B cell (primary cell): ENCODE results near the gene BCL2. TPM values are rescaled to one million over a fixed set of nuclear protein-coding genes. Genes with fewer than 3 reads are reported as not detected.
A peak's percentile ranks its signal among the peaks of the same experiment; 100 is the strongest.

Experiments used
- ATAC-seq: fragments of 200-7000 bp; cut with Tn5 transposase; one replicate; pipeline ENCODE4 v1.10.0; 2021; ENCODE audit warnings: low read depth, mild to moderate bottlenecking, moderate number of reproducible peaks, moderate library complexity
- CTCF ChIA-PET: fragments of 350-600 bp; sonication (Branson Sonifier 250); formaldehyde crosslinking; loops from one replicate; lab custom pipeline; 2021; ENCODE audit warnings: antibody characterized with exemption, inconsistent platforms; lab: Charles Lee
- POLR2A ChIA-PET: fragments of 350-600 bp; sonication (Branson Sonifier 250); formaldehyde crosslinking; loops from one replicate; lab custom pipeline; 2021; ENCODE audit warnings: antibody characterized with exemption; lab: Charles Lee
- DNase-seq: peaks from one replicate; pipeline ENCODE4 v3.0.0; 2013
- H2AFZ ChIP-seq: 2 replicates; pipeline ENCODE4 v1.6.1; 2012; ENCODE audit warnings: mild to moderate bottlenecking, low read depth, low read length; ENCODE audit not compliant: insufficient read depth, poor library complexity, severe bottlenecking
- H3K27ac ChIP-seq, 2 donors: 1 replicate in 1 of 2; 2 replicates in 1 of 2; pipeline ENCODE4 v1.5.1; 2012 to 2013; ENCODE audit warnings: low read length in 2 of 2, mild to moderate bottlenecking in 2 of 2, moderate library complexity in 1 of 2
- H3K27me3 ChIP-seq, 4 experiments: fragments of 200-600 bp in 1 of 4; sonication (generic) in 1 of 4; replicated peaks in 1 of 4; 1 replicate in 2 of 4; 2 replicates in 2 of 4; pipeline versions ENCODE4 v1.6.1 to v1.7.0; 2013 to 2016; ENCODE audit warnings: low read length in 3 of 4, mild to moderate bottlenecking in 2 of 4, mixed read lengths in 1 of 4, moderate library complexity in 1 of 4; ENCODE audit not compliant: insufficient read depth in 4 of 4, control insufficient read depth in 3 of 4; ENCODE audit errors: control extremely low read depth in 1 of 4
- H3K36me3 ChIP-seq, 2 experiments: replicated peaks in 1 of 2; 1 replicate in 1 of 2; 2 replicates in 1 of 2; pipeline versions ENCODE4 v1.6.1 to v1.7.1; 2013; ENCODE audit warnings: low read length in 1 of 2; ENCODE audit not compliant: insufficient read depth in 2 of 2, control insufficient read depth in 1 of 2; ENCODE audit errors: control extremely low read depth in 1 of 2, extremely low read depth in 1 of 2
- H3K4me1 ChIP-seq, 2 donors: fragments of 200-600 bp in 1 of 2; sonication (generic) in 1 of 2; 1 replicate in 1 of 2; 2 replicates in 1 of 2; pipeline versions ENCODE4 v1.5.1 to v1.6.1; 2013 to 2017; ENCODE audit warnings: low read length in 2 of 2; ENCODE audit not compliant: control insufficient read depth in 2 of 2, insufficient read depth in 2 of 2
- H3K4me2 ChIP-seq: replicated peaks from 2 replicates; pipeline ENCODE3; 2012; ENCODE audit warnings: mild to moderate bottlenecking, low read depth, low read length; ENCODE audit not compliant: poor library complexity, severe bottlenecking
- H3K4me3 ChIP-seq, 5 experiments: fragments of 200-600 bp in 1 of 5; sonication (generic) in 1 of 5; 1 replicate in 3 of 5; 2 replicates in 2 of 5; pipeline versions ENCODE4 v1.5.1 to v1.7.0; 2011 to 2016; ENCODE audit warnings: low read length in 4 of 5, mild to moderate bottlenecking in 4 of 5, low read depth in 2 of 5, control low read depth in 1 of 5, moderate library complexity in 1 of 5; ENCODE audit not compliant: insufficient read depth in 1 of 5; ENCODE audit errors: control extremely low read depth in 1 of 5, extremely low read depth in 1 of 5
- H3K79me2 ChIP-seq: fragments of 200-600 bp; sonication (generic); one replicate; pipeline ENCODE4 v1.6.0; 2016; ENCODE audit warnings: low read length; ENCODE audit not compliant: control insufficient read depth, insufficient read depth
- H3K9ac ChIP-seq: fragments of 200-600 bp; sonication (generic); 2 replicates; pipeline ENCODE4 v1.6.1; 2017; ENCODE audit warnings: mild to moderate bottlenecking, low read length, moderate library complexity
- H3K9me3 ChIP-seq, 3 donors: one replicate each; pipeline versions ENCODE4 v1.6.1 to v1.7.1; 2013; ENCODE audit warnings: low read length in 2 of 3; ENCODE audit not compliant: control insufficient read depth in 2 of 3, insufficient read depth in 1 of 3; ENCODE audit errors: control extremely low read depth in 1 of 3
- H4K20me1 ChIP-seq: 2 replicates; pipeline ENCODE4 v1.6.0; 2012; ENCODE audit warnings: mild to moderate bottlenecking, low read length; ENCODE audit not compliant: insufficient read depth, control insufficient read depth, poor library complexity, severe bottlenecking
- H3K27ac Mint-ChIP-seq: one replicate; pipeline ENCODE4 v1.8.0; 2021; ENCODE audit warnings: mixed read lengths
- H3K27me3 Mint-ChIP-seq: one replicate; pipeline ENCODE4 v1.8.0; 2021; ENCODE audit warnings: mixed read lengths
- H3K4me1 Mint-ChIP-seq: one replicate; pipeline ENCODE4 v1.8.0; 2021; ENCODE audit warnings: mixed read lengths
- H3K4me3 Mint-ChIP-seq: one replicate; pipeline ENCODE4 v1.8.0; 2021; ENCODE audit warnings: mixed read lengths
- H3K9me3 Mint-ChIP-seq: one replicate; pipeline ENCODE4 v1.8.0; 2022; ENCODE audit warnings: mixed read lengths; ENCODE audit not compliant: insufficient read depth
- CTCF ChIP-seq: fragments of 200-600 bp; IDR thresholded peaks from one replicate; pipeline ENCODE4 v1.8.0; 2022; ENCODE audit warnings: antibody characterized with exemption, mild to moderate bottlenecking
- EZH2 ChIP-seq: IDR thresholded peaks from 2 replicates; pipeline ENCODE4 v1.6.1; 2012; ENCODE audit warnings: borderline replicate concordance, low read depth, mild to moderate bottlenecking, moderate library complexity, low read length; ENCODE audit not compliant: insufficient read depth, poor library complexity, severe bottlenecking
- WGBS: methylation state at CpG from one replicate; pipeline ENCODE4 v1.1.5; 2013; ENCODE audit warnings: missing lambda C conversion rate; ENCODE audit not compliant: insufficient coverage; 5-methylcytosine and 5-hydroxymethylcytosine counted together
- intact Hi-C: fragments of 100-400 bp; cut with micrococcal nuclease; formaldehyde crosslinking; loops from one replicate; pipeline ENCODE4 v1.10.0; 2022
- polyA plus RNA-seq: library from polyadenylated mRNA; depleted of rRNA; stranded (reverse); fragments of >200 nt; gene quantifications from 2 replicates; pipeline ENCODE4 v1.2.3, GENCODE V29; 2012
- total RNA-seq, 2 donors: library from RNA; stranded (reverse); fragments of 120-200 nt in 1 of 2; gene quantifications; 1 replicate in 1 of 2; 2 replicates in 1 of 2; pipeline versions ENCODE4 v1.2.3 to v1.2.4, GENCODE V29; 2013 to 2022

The BCL2 gene
- total and polyA plus RNA-seq, 2 donors (not counting 1 experiment from before 2014, with no cell fraction given): 27.6 to 144 TPM

- no peaks in the 10 kb centered on the region for H3K9me3 ChIP-seq
- peak overlapping the region; percentile 71 for H3K4me2 ChIP-seq
- 100% methylated on average over 3 of the region's 6 CpGs for WGBS
- no peak for ATAC-seq
- peaks cover 94 to 96% of the 10 kb centered on the region in 2 donors for H3K4me1 ChIP-seq
- H2AFZ ChIP-seq: no peak overlapping the region
- no peaks in the 10 kb centered on the region for H4K20me1 ChIP-seq
- intact Hi-C loops: loop anchor here (5.0 kb wide), 1 partner anchor 38 kb away; no protein-coding TSS in a partner anchor
- H3K27ac Mint-ChIP-seq: no peak overlapping the region
- H3K4me3 Mint-ChIP-seq: peak overlapping the region; percentile 33
- H3K4me1 Mint-ChIP-seq: peaks cover 49% of the 10 kb centered on the region
- no peaks in the 10 kb centered on the region for H3K27me3 ChIP-seq
- ChIA-PET POLR2A (no interaction called here), CTCF (interaction anchor here (0.7 to 1.8 kb wide), 3 partner anchors 10 to 274 kb away, joined by 3 to 5 read pairs (median 4); no protein-coding TSS in a partner anchor)
- peaks cover 76% of the 10 kb centered on the region for H3K79me2 ChIP-seq
- no peak overlapping the region for H3K4me3 ChIP-seq
- TF ChIP-seq CTCF (no peak), EZH2 (no peak)
- peak overlapping the region; percentile 94 to 95 for H3K27ac ChIP-seq
- no peak overlapping the region for H3K9ac ChIP-seq
- H3K9me3 Mint-ChIP-seq: peaks cover 1% of the 10 kb centered on the region
- no peaks in the 10 kb centered on the region for H3K27me3 Mint-ChIP-seq
- no peak for DNase-seq
- H3K36me3 ChIP-seq: peaks cover 0 to 5% of the 10 kb centered on the region in 2 experiments
These were observed 29.3 kb downstream of the BCL2 start for GRCh38 chr18:63290166-63290820.

- Histone ChIP-seq H3K79me2 (peaks cover 82% of the 10 kb centered on the region), H3K4me3 (no peak overlapping the region), H3K4me1 (peaks cover 100% of the 10 kb centered on the region in 2 donors), H3K9ac (no peak overlapping the region), H3K9me3 (no peaks in the 10 kb centered on the region), H3K27me3 (no peaks in the 10 kb centered on the region), H2AFZ (no peak overlapping the region), H3K4me2 (peak overlapping the region; percentile 71), H4K20me1 (no peaks in the 10 kb centered on the region), H3K27ac (peak overlapping the region; percentile 14 to 95), H3K36me3 (peaks cover 0 to 5% of the 10 kb centered on the region in 2 experiments)
- 100% methylated on average over 1 of the region's 2 CpGs for whole genome bisulfite sequencing
- no peak overlapping the region for H3K27ac Mint-ChIP-seq
- POLR2A ChIA-PET: interaction anchor here (1.6 kb wide), 1 partner anchor 31 kb away, joined by 3 read pairs; the partner anchor contains the start of gene BCL2
- no peaks in the 10 kb centered on the region for H3K27me3 Mint-ChIP-seq
- intact Hi-C loops: loop anchor here (5.0 kb wide), 1 partner anchor 66 kb away; no protein-coding TSS in a partner anchor
- no peak overlapping the region for H3K4me3 Mint-ChIP-seq
- CTCF ChIA-PET: interaction anchor here (1.4 to 5.6 kb wide), 6 partner anchors 8 to 157 kb away, joined by 3 to 46 read pairs (median 6); partner anchors contain the start of gene BCL2
- TF ChIP-seq EZH2 (no peak), CTCF (no peak)
- ATAC-seq (no peak), DNase-seq (no peak)
- H3K4me1 Mint-ChIP-seq: peaks cover 37% of the 10 kb centered on the region
- H3K9me3 Mint-ChIP-seq: peaks cover 1% of the 10 kb centered on the region
These were observed 31.3 kb downstream of the BCL2 start for GRCh38 chr18:63288311-63288710.
